ENCODE data around the gene APOBEC3H.

DNA sequence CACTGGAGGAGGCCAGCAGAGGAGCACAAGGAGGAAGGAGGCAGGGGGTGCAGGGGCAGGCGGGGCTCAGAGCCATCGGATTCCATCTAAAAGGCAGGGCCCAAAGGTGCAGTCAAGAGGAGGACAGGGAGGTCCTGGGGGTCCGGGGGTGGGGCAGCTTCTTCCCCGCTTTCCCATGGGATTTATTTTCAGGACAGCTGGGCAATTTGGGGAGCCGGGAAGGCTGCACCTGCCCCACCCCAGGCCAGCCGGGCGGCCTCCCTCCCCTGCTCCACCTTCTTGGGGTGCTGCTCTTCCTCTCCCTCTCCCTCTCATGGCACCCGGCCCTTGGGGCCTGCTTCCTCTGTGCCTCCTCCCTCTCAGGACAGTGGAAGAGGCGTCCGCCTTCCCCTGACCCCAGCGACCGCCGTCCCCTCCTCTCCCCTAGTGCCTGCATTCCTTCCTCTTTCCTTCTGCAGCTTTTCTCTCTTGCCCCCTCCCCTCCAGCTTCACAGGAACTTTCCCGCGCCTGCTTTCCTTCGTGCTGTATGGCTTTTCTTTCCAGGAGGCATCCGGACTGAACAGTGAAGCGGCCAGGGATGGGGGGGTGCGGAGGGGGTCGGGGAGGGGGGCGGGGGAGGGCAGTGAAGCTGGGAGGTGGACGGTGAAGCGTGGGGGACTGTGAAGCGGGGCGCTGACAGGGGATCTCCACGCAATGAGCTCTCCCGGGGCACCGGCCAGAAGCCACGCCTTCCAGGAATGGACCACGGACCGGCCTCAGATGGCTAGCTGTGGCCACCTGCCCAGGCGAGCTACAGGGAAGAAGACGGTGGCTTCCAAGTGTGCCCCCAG lies 26.9 kb downstream of the APOBEC3H start:
- TF ChIP-seq, protein P1, sequence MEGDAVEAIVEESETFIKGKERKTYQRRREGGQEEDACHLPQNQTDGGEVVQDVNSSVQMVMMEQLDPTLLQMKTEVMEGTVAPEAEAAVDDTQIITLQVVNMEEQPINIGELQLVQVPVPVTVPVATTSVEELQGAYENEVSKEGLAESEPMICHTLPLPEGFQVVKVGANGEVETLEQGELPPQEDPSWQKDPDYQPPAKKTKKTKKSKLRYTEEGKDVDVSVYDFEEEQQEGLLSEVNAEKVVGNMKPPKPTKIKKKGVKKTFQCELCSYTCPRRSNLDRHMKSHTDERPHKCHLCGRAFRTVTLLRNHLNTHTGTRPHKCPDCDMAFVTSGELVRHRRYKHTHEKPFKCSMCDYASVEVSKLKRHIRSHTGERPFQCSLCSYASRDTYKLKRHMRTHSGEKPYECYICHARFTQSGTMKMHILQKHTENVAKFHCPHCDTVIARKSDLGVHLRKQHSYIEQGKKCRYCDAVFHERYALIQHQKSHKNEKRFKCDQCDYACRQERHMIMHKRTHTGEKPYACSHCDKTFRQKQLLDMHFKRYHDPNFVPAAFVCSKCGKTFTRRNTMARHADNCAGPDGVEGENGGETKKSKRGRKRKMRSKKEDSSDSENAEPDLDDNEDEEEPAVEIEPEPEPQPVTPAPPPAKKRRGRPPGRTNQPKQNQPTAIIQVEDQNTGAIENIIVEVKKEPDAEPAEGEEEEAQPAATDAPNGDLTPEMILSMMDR (IDR thresholded peaks at IDR 0.05; ENCODE audit: low read depth, low read length, poor library complexity, severe bottlenecking), result no peak
- no peak for TF ChIP-seq EZH2phosphoT487 (IDR thresholded peaks at IDR 0.05; ENCODE audit: borderline replicate concordance, low read length)
